Dendritic cell treated with granulocyte-macrophage colony-stimulating factor and Interleukin-4, amounts not matched to agents 40 ng/mL and 50 ng/mL, for 4 days (primary cell): ENCODE results near the gene GLT8D2.

ENCODE experiments used
- H3K27ac Mint-ChIP-seq: one replicate; pipeline ENCODE4 v1.8.0; 2022; ENCODE audit warnings: mild to moderate bottlenecking, mixed read lengths
- H3K27me3 Mint-ChIP-seq: one replicate; pipeline ENCODE4 v1.8.0; 2022; ENCODE audit warnings: mild to moderate bottlenecking, mixed read lengths
- H3K36me3 Mint-ChIP-seq: one replicate; pipeline ENCODE4 v1.8.0; 2022; ENCODE audit warnings: low read depth, mixed read lengths
- H3K4me1 Mint-ChIP-seq: one replicate; pipeline ENCODE4 v1.8.0; 2022; ENCODE audit warnings: low read depth, mixed read lengths
- H3K4me3 Mint-ChIP-seq: one replicate; pipeline ENCODE4 v1.8.0; 2022; ENCODE audit warnings: mild to moderate bottlenecking, moderate library complexity, mixed read lengths
- H3K9me3 Mint-ChIP-seq: one replicate; pipeline ENCODE4 v1.8.0; 2022; ENCODE audit warnings: mixed read lengths
- intact Hi-C: fragments of 100-400 bp; cut with micrococcal nuclease; formaldehyde crosslinking; loops from one replicate; pipeline ENCODE4 v1.15.0; 2022

GLT8D2 gene

DNA sequence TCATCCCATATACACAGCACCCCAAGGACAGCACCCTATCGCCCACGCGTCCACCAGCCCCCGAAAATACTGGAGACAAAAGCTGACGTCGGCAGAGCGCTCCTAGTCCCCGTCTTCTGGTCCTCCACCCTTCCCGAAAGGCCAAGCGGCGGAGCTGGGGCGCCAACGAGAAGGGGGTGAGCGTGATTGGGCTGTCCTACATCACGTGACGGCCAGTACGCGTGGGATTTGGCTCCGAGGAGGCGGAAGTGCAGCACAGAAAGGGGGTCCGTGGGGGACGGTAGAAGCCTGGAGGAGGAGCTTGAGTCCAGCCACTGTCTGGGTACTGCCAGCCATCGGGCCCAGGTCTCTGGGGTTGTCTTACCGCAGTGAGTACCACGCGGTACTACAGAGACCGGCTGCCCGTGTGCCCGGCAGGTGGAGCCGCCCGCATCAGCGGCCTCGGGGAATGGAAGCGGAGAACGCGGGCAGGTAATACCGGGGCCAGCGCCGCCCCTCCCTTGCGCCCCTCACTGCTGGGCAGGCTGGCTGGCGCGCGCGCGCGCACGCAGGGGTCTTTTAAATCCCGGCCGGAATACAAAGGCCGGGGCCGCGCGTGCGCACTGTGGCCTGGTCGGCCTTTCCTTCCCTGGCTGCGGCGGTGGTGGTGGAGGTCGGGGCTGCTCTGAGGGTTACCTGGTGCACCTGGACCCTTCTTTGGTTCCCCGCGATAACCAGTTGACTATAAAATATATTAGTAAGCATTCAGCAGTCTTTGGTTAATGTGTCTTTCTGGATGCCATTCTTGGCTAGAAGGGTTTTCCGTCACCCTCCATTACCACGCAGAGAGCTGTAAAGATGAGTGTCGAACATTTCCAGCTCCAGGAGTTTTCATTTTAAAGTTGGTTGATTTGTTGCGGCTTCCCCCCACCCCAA, 84.1 kb downstream of the GLT8D2 start, which contains the start of gene TDG:
Gene TDG (plus strand): TSS at position 283 of the 915 bp plus-strand sequence. CDS start 166 bp downstream, at position 449.
- Mint-ChIP-seq H3K9me3 (no peaks in the 10 kb centered on the region), H3K4me3 (peak within 1 kb of the TSS; percentile 99), H3K36me3 (peaks cover 31% of the 10 kb centered on the region), H3K4me1 (peaks cover 44% of the 10 kb centered on the region), H3K27me3 (no peaks in the 10 kb centered on the region), H3K27ac (peak within 1 kb of the TSS; percentile 99)
- intact Hi-C loops = loop anchor here (1.0 to 2.0 kb wide), 2 partner anchors 9 to 35 kb away; partner anchors contain the start of gene HSP90B1

DNA sequence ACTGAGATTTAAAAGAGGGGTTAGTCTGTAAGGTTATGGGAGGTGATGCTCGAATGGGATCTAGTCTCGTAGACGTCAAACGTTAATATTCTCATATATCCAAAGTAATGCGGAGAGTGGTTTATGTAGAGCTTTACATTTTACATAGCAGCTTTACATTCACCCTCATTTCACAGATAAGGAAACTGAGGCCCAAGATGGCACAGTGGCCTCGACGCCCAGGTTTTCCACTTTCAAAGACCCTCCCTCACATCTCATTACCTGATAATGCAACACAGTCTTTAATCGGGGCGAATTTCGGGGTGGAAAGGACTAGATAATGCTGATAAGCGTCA, 84.8 kb downstream of the GLT8D2 start:
- intact Hi-C loops = loop anchor here (1.0 to 2.0 kb wide), 2 partner anchors 8 to 34 kb away; partner anchors contain the start of gene HSP90B1
- Mint-ChIP-seq H3K27ac (peak overlapping the region; percentile 99), H3K4me3 (peak overlapping the region; percentile 99), H3K9me3 (no peaks in the 10 kb centered on the region), H3K27me3 (no peaks in the 10 kb centered on the region), H3K36me3 (peaks cover 31% of the 10 kb centered on the region), H3K4me1 (peaks cover 49% of the 10 kb centered on the region)

GRCh38 chr12:103964805-103965204, 85.2 kb downstream of the GLT8D2 start:
- H3K4me3 Mint-ChIP-seq = peak overlapping the region; percentile 99
- no peaks in the 10 kb centered on the region for H3K9me3 Mint-ChIP-seq
- peaks cover 51% of the 10 kb centered on the region for H3K4me1 Mint-ChIP-seq
- peaks cover 31% of the 10 kb centered on the region for H3K36me3 Mint-ChIP-seq
- no peaks in the 10 kb centered on the region for H3K27me3 Mint-ChIP-seq
- H3K27ac Mint-ChIP-seq = peak overlapping the region; percentile 99
- intact Hi-C loops = loop anchor here (1.0 to 2.0 kb wide), 2 partner anchors 8 to 34 kb away; partner anchors contain the start of gene HSP90B1

- H3K4me3 Mint-ChIP-seq = no peak overlapping the region
- peaks cover 12% of the 10 kb centered on the region for H3K36me3 Mint-ChIP-seq
- H3K4me1 Mint-ChIP-seq = peaks cover 34% of the 10 kb centered on the region
- intact Hi-C loops = no loop called here
- H3K9me3 Mint-ChIP-seq = no peaks in the 10 kb centered on the region
- H3K27me3 Mint-ChIP-seq = no peaks in the 10 kb centered on the region
- no peak overlapping the region for H3K27ac Mint-ChIP-seq
Measured at GRCh38 chr12:103962493-103962892, 87.5 kb downstream of the GLT8D2 start.

DNA sequence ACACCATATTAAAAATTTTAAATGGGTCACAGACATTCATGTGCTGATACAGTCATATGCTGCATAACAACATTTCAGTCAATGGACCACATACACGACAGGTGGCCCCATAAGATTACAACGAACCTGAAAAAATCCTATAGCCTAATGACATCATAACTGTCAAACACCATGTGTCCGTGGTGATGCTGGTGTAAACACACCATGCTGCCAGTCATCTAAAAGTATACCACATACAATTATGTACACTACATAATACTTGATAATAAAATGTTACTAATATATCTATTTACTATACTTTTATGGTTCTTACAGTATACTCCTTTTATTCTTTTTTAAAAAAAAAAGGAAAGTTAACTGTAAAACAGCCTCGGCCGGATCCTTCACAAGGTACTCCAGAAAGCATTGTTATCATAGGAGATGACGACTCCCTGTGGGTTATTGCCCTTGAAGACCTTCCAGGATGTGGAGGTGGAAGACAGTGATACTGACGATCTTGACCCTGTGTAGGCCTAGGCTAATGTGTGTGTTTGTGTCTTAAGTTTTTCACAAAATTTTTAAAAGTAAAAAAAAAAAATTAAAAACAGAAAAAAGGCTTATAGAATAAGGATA, 89.3 kb downstream of the GLT8D2 start:
- Mint-ChIP-seq H3K27me3 (no peaks in the 10 kb centered on the region), H3K9me3 (no peaks in the 10 kb centered on the region), H3K4me1 (peaks cover 32% of the 10 kb centered on the region), H3K4me3 (no peak overlapping the region), H3K27ac (no peak overlapping the region), H3K36me3 (peaks cover 11% of the 10 kb centered on the region)
- intact Hi-C loops = no loop called here

- Mint-ChIP-seq H3K27ac (no peak overlapping the region), H3K27me3 (no peaks in the 10 kb centered on the region), H3K4me1 (peaks cover 36% of the 10 kb centered on the region), H3K9me3 (no peaks in the 10 kb centered on the region), H3K36me3 (peaks cover 16% of the 10 kb centered on the region), H3K4me3 (no peak overlapping the region)
- intact Hi-C loops = loop anchor here (5.0 kb wide), 2 partner anchors 104 to 1279 kb away; partner anchors contain the start of genes APPL2 and HCFC2
Measured at GRCh38 chr12:103958621-103959020, 91.4 kb downstream of the GLT8D2 start.

GRCh38 chr12:103957865-103958388, 92.1 kb downstream of the GLT8D2 start:
- H3K9me3 Mint-ChIP-seq = no peaks in the 10 kb centered on the region
- peaks cover 37% of the 10 kb centered on the region for H3K4me1 Mint-ChIP-seq
- intact Hi-C loops = loop anchor here (1.0 to 5.0 kb wide), 4 partner anchors 7 to 1279 kb away; partner anchors contain the start of genes APPL2, HCFC2, HSP90B1 and TDG
- peaks cover 23% of the 10 kb centered on the region for H3K36me3 Mint-ChIP-seq
- H3K27me3 Mint-ChIP-seq = no peaks in the 10 kb centered on the region
- H3K27ac Mint-ChIP-seq = peak overlapping the region; percentile 89
- peak overlapping the region; percentile 85 for H3K4me3 Mint-ChIP-seq

DNA sequence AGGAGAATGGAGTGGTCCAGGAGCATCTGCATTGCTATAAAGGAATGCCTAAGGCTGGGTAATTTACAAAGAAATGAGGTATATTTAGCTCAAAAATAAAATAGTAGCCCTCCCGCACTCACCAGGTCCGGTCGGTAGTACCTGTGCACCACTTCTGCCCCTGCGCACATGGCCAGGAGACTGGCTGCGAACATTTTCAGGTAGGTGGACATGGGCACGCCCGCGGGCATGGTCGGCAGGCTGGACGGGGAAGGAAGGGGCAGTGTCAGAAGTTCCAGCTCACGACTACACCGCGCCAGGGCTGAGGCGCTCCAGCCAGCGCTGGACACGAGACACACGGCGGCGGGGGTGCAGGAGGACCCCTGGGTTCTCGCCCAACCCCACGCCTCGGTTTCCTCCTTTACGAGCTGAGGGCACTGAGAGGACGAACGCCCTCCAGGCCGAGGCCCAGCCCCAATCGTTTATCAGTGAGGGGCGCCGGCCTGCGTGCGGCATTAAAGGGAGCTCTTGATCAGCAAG, 93.4 kb downstream of the GLT8D2 start:
- intact Hi-C loops = loop anchor here (1.0 to 5.0 kb wide), 4 partner anchors 9 to 1281 kb away; partner anchors contain the start of genes APPL2, HCFC2, HSP90B1 and TDG
- peaks cover 42% of the 10 kb centered on the region for H3K4me1 Mint-ChIP-seq
- H3K9me3 Mint-ChIP-seq = no peaks in the 10 kb centered on the region
- no peaks in the 10 kb centered on the region for H3K27me3 Mint-ChIP-seq
- peak overlapping the region; percentile 89 for H3K27ac Mint-ChIP-seq
- peak overlapping the region; percentile 85 for H3K4me3 Mint-ChIP-seq
- peaks cover 35% of the 10 kb centered on the region for H3K36me3 Mint-ChIP-seq

GRCh38 chr12:103955811-103956508, 94.0 kb downstream of the GLT8D2 start:
- H3K27ac Mint-ChIP-seq = peak overlapping the region; percentile 89
- peak overlapping the region; percentile 85 for H3K4me3 Mint-ChIP-seq
- no peaks in the 10 kb centered on the region for H3K27me3 Mint-ChIP-seq
- H3K9me3 Mint-ChIP-seq = no peaks in the 10 kb centered on the region
- intact Hi-C loops = loop anchor here (5.0 kb wide), 2 partner anchors 106 to 1281 kb away; partner anchors contain the start of genes APPL2 and HCFC2
- peaks cover 42% of the 10 kb centered on the region for H3K4me1 Mint-ChIP-seq
- H3K36me3 Mint-ChIP-seq = peaks cover 35% of the 10 kb centered on the region

DNA sequence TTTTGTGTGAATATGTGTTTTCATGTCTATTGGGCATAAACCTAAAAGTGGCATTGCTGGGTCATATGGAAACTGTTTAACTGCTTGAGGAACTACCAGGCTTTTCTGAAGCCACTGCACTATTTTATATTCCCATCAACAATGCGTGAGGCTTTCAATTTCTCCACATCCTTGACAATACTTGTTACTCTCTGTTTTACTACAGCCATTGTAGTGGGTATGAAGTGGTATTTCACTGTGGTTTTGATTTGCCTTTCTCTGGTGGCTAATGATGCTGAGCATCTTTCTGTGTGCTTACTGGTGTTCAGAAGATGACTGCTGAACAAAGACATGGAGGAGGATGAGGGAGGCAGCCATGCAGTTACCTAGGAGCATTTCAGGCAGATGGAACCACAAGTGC, 97.5 kb downstream of the GLT8D2 start:
- H3K27ac Mint-ChIP-seq = no peak overlapping the region

GRCh38 chr12:103948746-103949406, 101.1 kb downstream of the GLT8D2 start:
- H3K4me3 Mint-ChIP-seq = no peak overlapping the region
- H3K27ac Mint-ChIP-seq = no peak overlapping the region
- no peaks in the 10 kb centered on the region for H3K27me3 Mint-ChIP-seq
- intact Hi-C loops = loop anchor here (2.0 to 5.0 kb wide), 2 partner anchors 14 to 33 kb away; no protein-coding TSS in a partner anchor
- H3K9me3 Mint-ChIP-seq = no peaks in the 10 kb centered on the region
- peaks cover 92% of the 10 kb centered on the region for H3K36me3 Mint-ChIP-seq
- peaks cover 12% of the 10 kb centered on the region for H3K4me1 Mint-ChIP-seq

More for the DNA sequence above, 97.5 kb downstream of the GLT8D2 start:
- Mint-ChIP-seq H3K27me3 (no peaks in the 10 kb centered on the region), H3K4me1 (peaks cover 31% of the 10 kb centered on the region), H3K36me3 (peaks cover 70% of the 10 kb centered on the region), H3K4me3 (no peak overlapping the region), H3K9me3 (no peaks in the 10 kb centered on the region)
- intact Hi-C loops = no loop called here

- H3K9me3 Mint-ChIP-seq = no peaks in the 10 kb centered on the region
- peaks cover 12% of the 10 kb centered on the region for H3K4me1 Mint-ChIP-seq
- H3K27me3 Mint-ChIP-seq = no peaks in the 10 kb centered on the region
- H3K36me3 Mint-ChIP-seq = peaks cover 92% of the 10 kb centered on the region
- H3K27ac Mint-ChIP-seq = peak overlapping the region; percentile 37
- intact Hi-C loops = loop anchor here (2.0 to 5.0 kb wide), 2 partner anchors 13 to 34 kb away; no protein-coding TSS in a partner anchor
- H3K4me3 Mint-ChIP-seq = no peak overlapping the region
Measured at GRCh38 chr12:103947871-103948555, 102.0 kb downstream of the GLT8D2 start.
